ENCODE results near the gene UCK1. TPM values are rescaled to one million over a fixed set of nuclear protein-coding genes. Genes with fewer than 3 reads are reported as not detected.

The UCK1 gene
- total and polyA plus RNA-seq, 4 donors, result 13.4 to 34.1 (median 24.0) TPM

DNA sequence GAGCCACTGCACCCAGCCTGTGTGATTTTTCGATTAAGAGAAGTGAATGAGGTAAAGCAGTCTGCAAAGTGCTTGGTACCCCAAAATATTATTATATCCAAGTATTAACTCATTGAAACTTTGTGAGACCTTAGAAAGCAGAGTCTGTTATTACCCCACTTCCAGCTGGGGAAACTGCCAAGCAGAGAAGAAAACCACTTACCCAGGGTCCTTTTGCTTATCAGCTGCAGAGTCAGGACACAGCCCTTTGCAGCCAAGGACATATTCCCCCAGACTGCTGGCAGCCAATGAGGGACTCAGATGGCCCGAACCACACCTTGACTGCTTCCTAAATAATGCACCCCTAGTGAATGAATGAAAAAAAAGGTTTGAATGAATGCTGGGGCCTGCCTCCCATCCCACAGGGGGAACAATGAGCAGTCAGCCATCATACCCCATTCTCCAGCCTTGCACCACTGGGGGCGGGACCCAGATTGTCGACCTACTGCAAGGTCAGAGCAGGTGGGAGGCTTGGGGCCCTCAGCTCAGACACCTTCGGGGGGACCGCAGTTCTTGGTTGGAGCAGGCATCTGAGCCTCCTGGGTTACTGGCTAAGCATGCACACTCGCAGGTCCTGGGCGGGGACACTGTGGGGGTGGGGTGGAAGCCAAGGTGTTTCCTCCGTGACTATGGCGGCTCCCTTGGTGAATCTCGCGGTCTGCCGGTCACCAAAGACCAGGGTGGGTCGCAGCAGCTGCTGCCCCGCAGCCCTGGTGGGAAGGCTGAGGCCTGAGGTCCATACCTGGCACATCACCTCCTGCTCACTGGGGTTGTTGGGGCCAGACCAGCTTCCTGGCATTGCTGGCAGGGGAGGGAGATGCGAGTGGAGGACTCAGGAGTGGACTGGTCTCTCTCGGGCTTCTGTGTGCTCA lies 43.9 kb upstream of the UCK1 start (continued):
- TF ChIP-seq, protein P1, sequence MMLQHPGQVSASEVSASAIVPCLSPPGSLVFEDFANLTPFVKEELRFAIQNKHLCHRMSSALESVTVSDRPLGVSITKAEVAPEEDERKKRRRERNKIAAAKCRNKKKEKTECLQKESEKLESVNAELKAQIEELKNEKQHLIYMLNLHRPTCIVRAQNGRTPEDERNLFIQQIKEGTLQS (IDR thresholded peaks at IDR 0.05), result no peak
- TF ChIP-seq GABPA (IDR thresholded peaks at IDR 0.05 in 1 of 2, conservative IDR thresholded peaks at IDR 0.05 in 1 of 2) (no peak), HNF4A (conservative IDR thresholded peaks at IDR 0.05) (no peak), RAD21 (IDR thresholded peaks at IDR 0.05) (no peak), FOXA1 (IDR thresholded peaks at IDR 0.05) (no peak), NR2F2 (IDR thresholded peaks at IDR 0.05) (no peak)
- TF ChIP-seq, protein P2, sequence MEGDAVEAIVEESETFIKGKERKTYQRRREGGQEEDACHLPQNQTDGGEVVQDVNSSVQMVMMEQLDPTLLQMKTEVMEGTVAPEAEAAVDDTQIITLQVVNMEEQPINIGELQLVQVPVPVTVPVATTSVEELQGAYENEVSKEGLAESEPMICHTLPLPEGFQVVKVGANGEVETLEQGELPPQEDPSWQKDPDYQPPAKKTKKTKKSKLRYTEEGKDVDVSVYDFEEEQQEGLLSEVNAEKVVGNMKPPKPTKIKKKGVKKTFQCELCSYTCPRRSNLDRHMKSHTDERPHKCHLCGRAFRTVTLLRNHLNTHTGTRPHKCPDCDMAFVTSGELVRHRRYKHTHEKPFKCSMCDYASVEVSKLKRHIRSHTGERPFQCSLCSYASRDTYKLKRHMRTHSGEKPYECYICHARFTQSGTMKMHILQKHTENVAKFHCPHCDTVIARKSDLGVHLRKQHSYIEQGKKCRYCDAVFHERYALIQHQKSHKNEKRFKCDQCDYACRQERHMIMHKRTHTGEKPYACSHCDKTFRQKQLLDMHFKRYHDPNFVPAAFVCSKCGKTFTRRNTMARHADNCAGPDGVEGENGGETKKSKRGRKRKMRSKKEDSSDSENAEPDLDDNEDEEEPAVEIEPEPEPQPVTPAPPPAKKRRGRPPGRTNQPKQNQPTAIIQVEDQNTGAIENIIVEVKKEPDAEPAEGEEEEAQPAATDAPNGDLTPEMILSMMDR (IDR thresholded peaks at IDR 0.05; ENCODE audit: low read depth, low read length, missing input control), result no peak

DNA sequence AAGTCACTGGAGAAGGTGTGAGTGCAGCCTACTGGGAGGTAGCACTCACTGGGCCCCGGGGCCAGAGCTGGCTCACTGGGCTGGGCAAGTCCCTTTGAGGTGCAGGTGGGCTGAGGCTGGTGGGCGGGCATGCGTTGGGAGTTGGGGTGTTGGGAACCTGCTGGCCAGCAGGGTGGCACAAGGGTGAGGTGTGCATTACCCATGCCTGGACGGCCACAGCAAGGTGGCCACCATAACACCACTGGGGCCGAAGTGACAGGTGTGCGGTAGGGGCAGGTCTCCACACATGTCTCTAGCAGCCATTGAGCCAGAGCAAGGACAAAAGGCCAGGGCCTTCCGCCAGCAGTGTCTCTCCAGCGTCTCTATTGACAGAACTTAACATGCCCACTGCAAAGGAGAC lies 36.8 kb upstream of the UCK1 start:
- WGBS, result 95% methylated on average over 8 of the region's 8 CpGs
- Histone ChIP-seq H3K27me3 (ENCODE audit: control insufficient read depth in 4 of 4, insufficient read depth in 4 of 4, low read length in 3 of 4) (no peaks in the 10 kb centered on the region), H3K36me3 (ENCODE audit: control insufficient read depth in 4 of 4, insufficient read depth in 3 of 4, low read depth in 1 of 4, low read length in 3 of 4) (peaks cover 0 to 8% (median 2%) of the 10 kb centered on the region in 4 donors), H3K4me1 (ENCODE audit: control insufficient read depth in 4 of 4, insufficient read depth in 4 of 4, low read length in 3 of 4) (no peaks in the 10 kb centered on the region), H3K9ac (ENCODE audit: low read depth in 1 of 2, low read length in 2 of 2) (no peak overlapping the region), H3K27ac (ENCODE audit: low read depth in 1 of 2, low read length in 2 of 2) (no peak overlapping the region), H3K4me3 (ENCODE audit: low read depth in 1 of 3, low read length in 3 of 3) (no peak overlapping the region), H3K9me3 (ENCODE audit: control insufficient read depth in 4 of 4, low read length in 3 of 4) (no peaks in the 10 kb centered on the region)
- TF ChIP-seq, protein P3, sequence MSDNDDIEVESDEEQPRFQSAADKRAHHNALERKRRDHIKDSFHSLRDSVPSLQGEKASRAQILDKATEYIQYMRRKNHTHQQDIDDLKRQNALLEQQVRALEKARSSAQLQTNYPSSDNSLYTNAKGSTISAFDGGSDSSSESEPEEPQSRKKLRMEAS (IDR thresholded peaks at IDR 0.05), result no peak
- no peak for TF ChIP-seq RXRA (IDR thresholded peaks at IDR 0.05)
- TF ChIP-seq, protein P1 (IDR thresholded peaks at IDR 0.05), result no peak
- DNase-seq (ENCODE audit: low spot score), result no peak

DNA sequence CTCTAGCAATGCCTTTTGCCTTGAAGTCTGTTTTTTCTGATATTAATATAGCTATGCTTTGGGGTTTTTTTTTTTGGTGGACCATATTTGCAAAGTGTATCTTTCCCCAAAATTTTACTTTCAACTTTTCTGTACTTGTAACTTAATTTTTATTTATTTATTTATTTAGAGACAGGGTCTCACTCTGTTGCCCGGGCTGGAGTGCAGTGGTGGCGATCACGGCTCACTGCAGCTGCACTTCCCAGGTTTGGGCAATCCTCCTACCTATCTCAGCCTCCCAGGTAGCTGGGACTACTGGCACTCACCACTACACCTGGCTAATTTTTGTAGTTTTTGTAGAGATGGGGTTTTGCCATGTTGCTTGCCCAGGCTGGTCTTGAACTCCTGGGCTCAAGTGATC lies 35.1 kb upstream of the UCK1 start:
- DNase-seq (ENCODE audit: low spot score), result no peak
- Histone ChIP-seq H3K4me3 (ENCODE audit: low read depth in 1 of 3, low read length in 3 of 3) (no peak overlapping the region), H3K9me3 (ENCODE audit: control insufficient read depth in 4 of 4, low read length in 3 of 4) (peaks cover 0 to 3% (median 0%) of the 10 kb centered on the region in 4 donors), H3K27ac (ENCODE audit: low read depth in 1 of 2, low read length in 2 of 2) (no peak overlapping the region), H3K4me1 (ENCODE audit: control insufficient read depth in 4 of 4, insufficient read depth in 4 of 4, low read length in 3 of 4) (no peaks in the 10 kb centered on the region), H3K27me3 (ENCODE audit: control insufficient read depth in 4 of 4, insufficient read depth in 4 of 4, low read length in 3 of 4) (no peaks in the 10 kb centered on the region), H3K9ac (ENCODE audit: low read depth in 1 of 2, low read length in 2 of 2) (no peak overlapping the region), H3K36me3 (ENCODE audit: control insufficient read depth in 4 of 4, insufficient read depth in 3 of 4, low read depth in 1 of 4, low read length in 3 of 4) (peaks cover 0 to 4% (median 1%) of the 10 kb centered on the region in 4 donors)
- 98% methylated on average over 3 of the region's 3 CpGs for WGBS
- TF ChIP-seq, protein P4, sequence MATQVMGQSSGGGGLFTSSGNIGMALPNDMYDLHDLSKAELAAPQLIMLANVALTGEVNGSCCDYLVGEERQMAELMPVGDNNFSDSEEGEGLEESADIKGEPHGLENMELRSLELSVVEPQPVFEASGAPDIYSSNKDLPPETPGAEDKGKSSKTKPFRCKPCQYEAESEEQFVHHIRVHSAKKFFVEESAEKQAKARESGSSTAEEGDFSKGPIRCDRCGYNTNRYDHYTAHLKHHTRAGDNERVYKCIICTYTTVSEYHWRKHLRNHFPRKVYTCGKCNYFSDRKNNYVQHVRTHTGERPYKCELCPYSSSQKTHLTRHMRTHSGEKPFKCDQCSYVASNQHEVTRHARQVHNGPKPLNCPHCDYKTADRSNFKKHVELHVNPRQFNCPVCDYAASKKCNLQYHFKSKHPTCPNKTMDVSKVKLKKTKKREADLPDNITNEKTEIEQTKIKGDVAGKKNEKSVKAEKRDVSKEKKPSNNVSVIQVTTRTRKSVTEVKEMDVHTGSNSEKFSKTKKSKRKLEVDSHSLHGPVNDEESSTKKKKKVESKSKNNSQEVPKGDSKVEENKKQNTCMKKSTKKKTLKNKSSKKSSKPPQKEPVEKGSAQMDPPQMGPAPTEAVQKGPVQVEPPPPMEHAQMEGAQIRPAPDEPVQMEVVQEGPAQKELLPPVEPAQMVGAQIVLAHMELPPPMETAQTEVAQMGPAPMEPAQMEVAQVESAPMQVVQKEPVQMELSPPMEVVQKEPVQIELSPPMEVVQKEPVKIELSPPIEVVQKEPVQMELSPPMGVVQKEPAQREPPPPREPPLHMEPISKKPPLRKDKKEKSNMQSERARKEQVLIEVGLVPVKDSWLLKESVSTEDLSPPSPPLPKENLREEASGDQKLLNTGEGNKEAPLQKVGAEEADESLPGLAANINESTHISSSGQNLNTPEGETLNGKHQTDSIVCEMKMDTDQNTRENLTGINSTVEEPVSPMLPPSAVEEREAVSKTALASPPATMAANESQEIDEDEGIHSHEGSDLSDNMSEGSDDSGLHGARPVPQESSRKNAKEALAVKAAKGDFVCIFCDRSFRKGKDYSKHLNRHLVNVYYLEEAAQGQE (IDR thresholded peaks at IDR 0.05), result no peak
- TF ChIP-seq, protein P2 (IDR thresholded peaks at IDR 0.05; ENCODE audit: low read depth, low read length, missing input control), result no peak
- no peak for TF ChIP-seq JUND (IDR thresholded peaks at IDR 0.05)
- TF ChIP-seq HNF4G (IDR thresholded peaks at IDR 0.05), result no peak
- no peak for TF ChIP-seq FOXA1 (IDR thresholded peaks at IDR 0.05)
- no peak for TF ChIP-seq GABPA (IDR thresholded peaks at IDR 0.05 in 1 of 2, conservative IDR thresholded peaks at IDR 0.05 in 1 of 2)
- no peak for TF ChIP-seq FOXA2 (IDR thresholded peaks at IDR 0.05)
- no peak for TF ChIP-seq NR2F2 (IDR thresholded peaks at IDR 0.05)
- TF ChIP-seq SP1 (IDR thresholded peaks at IDR 0.05), result no peak
- TF ChIP-seq, protein P1 (IDR thresholded peaks at IDR 0.05), result no peak
- no peak for TF ChIP-seq RAD21 (IDR thresholded peaks at IDR 0.05)
- TF ChIP-seq, protein P3 (IDR thresholded peaks at IDR 0.05), result no peak
- no peak for TF ChIP-seq HNF4A (conservative IDR thresholded peaks at IDR 0.05)

All from liver (tissue), 9 donors.